Hypothalamus (tissue), 51 donors: ENCODE data around the gene NME3.

Experiments
- DNase-seq, 51 donors: peaks; one replicate each; lab custom pipeline; 2025; lab: John Stamatoyannopoulos, UW

The NME3 gene

DNA sequence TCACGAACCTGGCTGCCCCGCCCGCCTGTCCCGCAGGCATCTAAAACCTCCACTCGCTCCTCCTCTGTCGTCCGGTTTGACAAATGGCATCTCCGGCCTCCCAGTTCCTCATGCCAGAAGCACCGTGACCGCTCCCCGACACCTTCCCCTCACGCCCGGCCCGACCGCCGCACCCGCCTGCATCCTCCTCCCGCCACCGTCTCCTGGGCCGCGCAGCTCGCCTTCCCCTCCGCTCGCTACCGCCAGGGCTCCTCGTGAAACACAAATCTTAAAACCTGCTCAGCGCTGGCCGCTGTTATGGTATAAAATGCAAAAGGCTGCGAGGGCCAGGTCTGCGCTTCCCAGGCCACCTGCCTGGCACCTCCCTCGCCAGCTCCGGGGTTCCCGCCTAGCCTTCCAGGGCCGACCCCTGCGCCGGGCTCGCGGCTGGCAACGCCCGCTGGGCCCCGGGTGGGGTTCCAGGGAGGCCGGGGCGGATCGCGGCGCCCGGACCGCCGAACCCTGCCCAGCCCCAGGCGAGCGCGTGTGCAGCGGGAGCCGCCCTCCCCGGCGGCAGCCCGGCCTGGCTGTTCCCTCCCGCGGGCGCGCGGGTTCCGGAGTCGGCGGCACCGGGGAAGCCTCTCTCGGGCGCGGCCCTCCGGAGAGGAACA is 10.5 kb upstream of the NME3 start:
- DNase-seq = no peak

DNA sequence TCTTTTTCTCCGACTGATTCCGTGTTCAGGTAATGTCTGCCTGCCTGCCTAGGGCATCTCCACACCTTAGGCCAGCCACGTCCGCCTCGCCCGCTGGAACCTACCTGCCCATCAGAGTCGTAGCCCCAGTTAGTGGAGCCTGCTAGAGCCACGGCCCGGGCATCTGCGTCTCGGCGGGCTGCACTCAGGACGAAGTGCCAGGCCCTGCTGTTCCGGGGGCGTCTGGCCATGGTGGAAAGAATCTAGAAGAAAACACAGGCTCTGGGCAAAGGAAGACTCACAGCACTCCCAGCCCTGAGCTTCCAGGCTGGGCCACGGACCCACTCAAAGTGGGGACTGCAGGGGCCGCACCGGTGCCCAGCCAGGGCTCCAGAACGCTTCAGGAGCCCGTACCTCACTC is 9.9 kb upstream of the NME3 start:
- no peak for DNase-seq

DNA sequence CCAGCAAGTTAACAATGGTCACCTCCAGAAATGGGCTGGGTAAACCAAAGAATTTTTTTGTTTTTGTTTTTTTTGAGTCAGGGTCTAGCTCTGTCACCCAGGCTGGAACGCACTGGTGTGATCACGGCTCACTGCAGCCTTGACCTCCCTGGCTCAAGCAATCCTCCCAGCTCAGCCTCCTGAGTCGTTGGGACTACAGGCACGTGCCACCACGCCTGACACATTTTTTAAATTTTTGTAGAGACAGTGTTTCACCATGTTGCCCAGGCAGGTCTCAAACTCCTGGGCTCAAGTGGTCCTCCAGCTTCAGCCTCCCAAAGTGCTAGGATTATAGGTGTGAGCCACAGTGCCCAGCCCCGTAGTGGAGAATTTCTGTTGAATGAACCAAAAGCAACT is 9.3 kb upstream of the NME3 start:
- no peak for DNase-seq

DNA sequence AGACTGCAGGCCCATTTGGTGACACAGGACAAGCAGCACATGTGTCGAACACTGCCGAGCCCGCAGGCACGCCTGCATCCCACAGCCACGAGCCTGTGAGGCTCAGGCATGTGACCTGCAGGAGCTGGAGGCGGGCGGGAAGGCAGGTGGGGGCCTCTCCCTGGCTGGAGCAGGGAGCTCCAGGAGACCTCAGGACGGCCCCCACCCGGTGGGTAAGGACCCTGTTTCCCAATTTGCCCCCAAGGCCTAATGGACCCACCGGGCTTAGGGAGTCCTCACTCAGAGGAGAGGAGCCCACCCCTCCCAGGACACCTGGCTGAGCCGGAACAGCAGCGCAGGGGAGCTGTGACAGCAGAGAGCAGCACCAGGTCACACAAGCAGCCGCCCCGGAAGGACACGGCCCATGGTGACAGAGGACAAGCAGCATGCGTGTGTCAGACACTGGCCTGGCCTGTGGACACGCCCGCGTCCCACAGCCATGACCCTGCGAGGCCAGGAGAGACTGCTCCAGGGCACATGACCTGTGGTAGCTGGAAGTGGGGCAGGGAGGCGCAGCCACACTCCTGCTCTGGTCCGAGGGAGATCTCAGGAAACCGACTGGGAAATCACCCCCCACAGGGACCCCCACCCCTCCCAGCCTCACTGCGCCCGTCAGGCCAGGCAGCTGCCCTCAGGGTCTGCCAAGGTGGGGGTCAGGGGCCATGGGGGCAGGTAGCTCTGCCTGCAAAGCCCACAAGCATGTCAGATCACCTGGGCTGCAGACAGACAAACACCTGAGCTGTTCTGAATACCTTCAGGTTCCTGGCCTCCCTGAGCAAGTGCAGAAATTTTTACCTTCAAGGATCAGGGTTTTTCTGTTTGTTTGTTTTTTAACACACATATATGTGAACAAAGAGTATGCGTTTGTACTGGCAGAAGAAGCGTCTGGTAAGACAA is 8.7 kb upstream of the NME3 start:
- DNase-seq = peak in 1 of 51 donors; percentile 20

DNA sequence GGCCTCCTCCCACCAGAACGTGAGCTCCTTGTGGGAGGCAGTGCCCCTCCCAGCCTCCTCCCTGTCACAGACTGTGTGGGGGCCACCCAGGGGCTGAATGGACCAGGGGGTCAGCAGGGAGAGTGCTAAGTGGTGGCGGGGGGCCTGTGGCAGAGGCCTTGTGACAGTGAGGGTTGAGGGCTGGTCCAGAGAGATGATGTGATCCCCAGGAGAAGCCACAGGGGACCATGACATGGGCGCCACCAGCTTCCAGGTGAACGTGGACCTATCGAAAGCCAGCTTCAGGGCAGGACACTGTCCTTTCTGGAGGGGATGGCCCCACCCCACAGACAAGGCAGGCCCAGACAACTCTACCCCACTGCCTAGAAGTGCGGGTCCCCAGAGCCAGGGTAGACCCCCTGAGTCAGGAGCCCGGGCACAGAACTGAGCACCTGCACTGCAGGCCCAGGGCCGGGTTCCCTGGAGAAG is 7.9 kb upstream of the NME3 start:
- no peak for DNase-seq

DNA sequence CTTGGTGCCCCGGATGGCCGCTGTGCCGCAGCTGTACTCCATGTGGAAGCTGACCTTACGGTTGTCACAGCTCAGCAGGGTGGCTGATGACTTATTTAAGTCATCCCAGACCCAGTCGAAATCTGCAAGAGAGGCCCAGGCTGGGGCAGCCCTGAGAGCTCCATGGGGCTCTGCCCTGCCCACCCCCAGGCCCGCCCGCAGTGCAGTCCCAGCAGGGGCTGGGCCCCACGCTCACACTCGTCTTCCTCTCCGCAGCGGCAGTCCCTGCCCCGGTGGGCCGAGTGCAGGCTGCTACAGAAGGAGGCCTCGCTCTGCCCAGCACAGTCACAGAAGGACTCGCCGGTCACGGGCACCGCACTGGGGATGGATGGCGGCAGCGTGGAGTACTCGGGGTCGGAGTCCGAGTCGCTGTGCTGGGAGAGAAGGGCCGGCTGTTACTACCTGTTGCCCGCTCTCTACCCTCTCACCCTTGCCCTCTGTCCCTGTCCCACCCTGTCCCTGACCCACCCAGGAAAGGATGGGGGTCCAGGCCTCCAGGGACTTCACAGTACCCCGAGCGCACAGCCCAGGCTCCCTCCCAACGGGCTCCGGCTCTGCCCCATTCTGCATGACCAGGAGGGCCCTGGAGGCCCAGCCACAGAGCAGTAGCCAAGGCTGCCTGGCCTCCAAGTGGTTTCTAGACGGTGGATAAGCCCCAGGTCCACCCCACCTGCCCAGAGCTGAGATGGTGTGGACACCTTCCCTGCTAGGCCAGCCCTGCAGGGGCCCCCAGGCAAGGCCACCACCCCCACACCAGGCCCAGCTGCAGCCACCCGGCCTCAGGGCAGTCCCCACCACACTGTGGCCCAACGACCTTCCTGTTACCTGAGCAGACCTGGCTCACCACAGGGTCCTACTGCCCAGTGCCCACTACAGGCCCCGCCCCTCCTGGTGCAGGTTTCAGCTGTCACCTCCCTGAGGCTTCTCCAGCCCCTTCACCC is 7.1 kb upstream of the NME3 start:
- DNase-seq = no peak

DNA sequence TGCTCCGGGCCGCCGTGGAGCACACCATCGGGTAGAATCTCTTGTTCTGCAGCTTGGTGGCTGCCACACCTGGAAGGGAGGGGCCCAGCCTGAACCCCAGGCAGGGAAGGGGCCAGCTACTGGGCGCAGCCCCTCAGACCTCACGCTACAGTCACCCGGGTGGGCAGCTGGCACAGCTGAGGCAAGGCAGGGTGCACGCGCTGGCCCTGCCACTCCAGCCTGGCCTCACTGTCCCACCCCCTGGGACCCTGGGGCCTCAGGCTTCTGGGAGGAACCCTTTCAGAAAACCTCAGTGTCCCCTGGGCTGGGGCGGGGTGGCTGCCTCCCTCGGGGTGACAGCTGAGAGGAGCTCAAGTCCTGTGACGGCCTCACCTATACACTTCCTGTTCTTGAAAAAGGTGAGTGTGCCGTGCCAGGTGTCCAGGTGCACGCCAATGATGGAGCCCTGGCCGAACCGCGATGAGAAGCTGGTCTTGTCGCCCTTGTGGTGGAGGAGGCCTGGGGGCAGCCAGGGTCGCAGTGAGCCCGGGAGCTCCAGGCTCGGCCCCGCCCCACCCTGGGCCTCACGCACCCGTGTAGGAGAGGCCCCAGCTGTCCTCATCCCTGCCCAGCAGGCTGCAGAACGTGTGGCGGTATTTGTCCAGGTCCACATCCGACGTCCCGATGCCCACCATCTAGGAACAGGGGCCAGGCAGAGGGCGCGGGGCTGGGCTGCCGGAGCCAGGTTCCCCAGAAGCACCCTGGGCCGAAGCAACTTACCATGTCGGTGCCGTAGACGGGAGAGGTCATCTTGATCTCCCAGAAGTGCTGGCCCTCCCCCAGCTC is 6.2 kb upstream of the NME3 start:
- no peak for DNase-seq

DNA sequence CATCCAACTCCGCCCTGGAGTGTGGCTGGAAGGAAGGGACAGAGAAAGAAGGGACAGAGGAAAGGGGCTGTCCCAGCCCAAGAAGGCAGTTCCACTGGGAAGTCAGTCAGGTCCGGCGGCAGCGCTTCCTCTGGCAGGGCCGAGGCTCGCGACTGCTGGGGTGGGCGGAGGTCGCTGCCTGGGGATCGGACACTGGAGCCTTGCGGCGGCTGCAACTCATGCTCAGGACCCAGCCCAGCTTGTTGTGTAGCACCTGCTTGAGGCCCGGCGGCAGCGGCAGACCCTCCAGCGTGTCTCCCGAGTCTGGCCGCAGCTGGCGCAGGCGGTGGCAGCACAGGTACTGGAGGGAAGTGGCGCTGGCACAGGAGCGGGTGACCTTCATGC is 5.6 kb upstream of the NME3 start:
- DNase-seq = no peak

DNA sequence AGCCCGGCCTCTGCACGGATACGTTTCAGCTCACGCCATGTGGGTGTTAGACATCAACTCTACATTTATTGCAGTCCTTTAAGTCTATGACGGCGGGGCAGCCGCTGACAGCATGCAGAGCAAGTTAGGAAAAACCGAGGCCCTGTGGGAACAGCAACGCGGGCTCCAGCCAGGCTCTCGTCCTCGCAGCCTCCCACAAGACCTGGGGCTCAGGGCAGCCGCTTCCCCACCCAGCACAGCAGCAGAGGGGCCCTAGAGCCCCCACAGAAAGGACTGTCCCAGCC is 5.3 kb upstream of the NME3 start:
- DNase-seq = no peak

DNA sequence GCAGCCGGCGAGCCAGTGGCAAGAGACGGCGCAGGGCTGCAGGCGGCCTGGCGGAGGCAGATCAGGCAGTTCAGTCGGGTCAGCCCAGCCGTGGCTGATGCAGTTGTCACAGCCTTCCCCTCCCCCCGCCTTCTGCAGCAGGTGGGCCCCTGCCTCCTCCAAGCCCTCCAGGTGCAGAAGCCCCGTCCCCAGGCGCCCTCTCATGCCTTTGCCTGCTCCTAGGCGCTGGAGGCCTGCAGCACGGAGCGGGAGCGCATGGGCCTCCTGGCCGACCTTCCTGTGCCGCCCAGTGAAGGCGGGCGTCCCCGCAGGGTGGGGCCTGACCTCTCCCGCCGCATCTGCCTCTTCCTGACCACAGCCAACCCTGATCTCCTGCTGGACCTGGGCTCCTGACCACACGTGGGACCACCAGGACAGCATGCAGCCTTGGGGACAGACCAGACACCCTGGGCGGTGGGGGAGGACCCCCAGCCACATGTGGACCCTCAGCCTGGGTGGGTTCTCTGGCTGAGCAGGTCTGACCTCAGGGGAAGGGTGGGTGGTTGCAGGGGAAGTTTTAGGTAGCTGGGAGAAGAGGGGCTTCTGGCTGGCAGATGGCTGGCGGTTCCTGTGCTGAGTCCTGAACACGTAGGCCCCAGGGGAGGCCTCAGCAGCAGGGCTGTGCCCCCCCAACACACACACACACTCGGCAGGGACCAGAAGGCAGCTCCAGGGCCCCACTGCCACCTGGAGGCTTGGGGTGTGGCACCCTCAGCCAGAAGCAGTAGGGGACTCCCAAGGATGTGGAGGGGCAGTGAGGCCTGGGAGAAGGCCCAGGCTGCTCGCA is 4.7 kb upstream of the NME3 start:
- no peak for DNase-seq

DNA sequence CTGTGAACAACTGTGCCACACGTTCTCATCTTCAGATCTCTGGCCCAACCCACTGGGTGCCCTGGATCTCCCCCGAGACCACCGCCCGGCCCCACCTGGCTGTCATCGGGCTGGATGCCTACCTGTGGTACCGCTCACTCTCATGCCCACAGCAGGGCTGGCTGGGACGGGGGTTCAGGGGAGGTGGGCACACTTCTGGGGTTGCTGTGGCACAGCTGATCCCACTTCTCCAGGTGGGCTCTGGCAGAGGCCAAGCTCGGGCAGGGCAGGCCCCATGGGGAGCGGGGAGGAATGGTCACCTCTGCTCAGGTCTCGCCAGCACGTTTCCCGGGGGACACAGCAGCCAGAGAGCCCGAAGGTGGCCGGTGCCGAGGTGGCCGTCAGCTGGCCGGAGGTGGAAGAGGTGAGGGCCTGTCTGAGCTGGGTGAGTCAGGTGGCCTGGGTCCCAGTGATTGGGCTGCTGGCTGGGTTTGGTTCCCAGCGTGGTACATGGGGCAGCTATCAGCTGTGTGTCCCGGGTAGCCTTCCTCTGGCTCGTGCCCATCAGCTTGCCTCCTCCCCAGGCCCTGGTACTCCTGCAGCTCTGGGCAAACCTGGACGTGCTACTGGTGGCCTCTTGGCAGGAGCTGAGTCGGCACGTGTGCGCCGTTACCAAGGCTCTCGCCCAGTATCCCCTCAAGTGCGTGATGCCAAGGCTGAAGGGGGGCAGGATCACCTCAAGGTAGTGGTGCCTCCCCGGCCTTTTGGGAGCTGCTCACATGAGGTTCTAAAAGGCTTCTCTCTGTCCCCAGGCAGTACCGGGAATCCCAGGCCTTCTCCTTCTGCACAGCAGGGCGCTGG is 3.9 kb upstream of the NME3 start:
- no peak for DNase-seq

DNA sequence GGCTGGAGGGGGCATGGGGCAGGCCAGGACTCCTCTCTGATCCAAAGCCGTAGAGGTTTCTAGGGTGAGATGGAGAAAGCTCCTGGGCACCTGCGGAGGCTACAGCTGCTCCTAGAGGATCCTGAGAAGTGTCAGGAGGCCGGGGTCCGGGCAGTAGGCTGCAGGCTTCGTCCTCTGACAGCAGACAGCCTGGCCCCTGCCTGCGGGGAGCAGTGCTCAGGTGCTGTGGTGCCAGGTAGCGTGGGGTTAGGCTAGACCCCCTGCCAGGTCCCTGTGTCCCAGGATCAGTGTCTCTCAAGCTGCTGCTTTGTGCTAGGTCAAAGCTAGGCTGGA is 3.1 kb upstream of the NME3 start:
- DNase-seq = no peak

DNA sequence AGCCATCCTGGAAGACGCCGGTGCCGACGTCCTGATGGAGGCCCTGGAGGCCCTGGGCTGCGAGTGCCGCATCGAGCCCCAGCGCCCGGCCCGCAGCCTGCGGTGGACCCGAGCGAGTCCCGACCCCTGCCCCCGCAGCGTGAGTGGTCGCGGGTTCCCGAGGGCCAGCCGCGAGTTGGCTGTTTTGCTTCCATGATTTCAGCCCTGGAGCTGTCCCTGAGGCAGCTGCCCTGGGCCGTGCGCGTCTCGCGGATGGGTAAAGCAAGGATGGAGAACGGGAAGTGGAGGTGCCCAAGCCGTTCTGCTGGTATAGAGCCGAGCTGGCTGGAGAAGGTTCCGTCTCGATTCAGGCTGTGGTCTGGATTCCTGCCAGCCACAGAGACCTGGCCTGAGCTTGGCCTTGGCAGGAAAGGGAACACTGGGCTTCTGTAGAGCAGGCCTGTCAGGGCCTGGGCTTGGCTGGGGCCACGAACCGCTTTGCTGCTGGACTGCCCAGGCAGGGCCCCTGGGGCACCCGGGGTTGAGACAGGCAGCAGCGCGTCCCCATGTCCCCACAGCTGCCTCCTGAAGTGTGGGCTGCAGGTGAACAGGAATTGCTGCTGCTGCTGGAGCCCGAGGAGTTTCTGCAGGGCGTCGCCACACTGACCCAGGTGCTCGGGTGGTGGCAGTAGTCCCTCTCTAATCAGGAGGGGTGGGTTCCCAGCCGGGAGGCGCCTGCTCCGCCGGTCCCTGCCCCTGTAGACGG is 2.5 kb upstream of the NME3 start:
- DNase-seq = peak in 12 of 51 donors; percentile 17 to 47 (median 38)

DNA sequence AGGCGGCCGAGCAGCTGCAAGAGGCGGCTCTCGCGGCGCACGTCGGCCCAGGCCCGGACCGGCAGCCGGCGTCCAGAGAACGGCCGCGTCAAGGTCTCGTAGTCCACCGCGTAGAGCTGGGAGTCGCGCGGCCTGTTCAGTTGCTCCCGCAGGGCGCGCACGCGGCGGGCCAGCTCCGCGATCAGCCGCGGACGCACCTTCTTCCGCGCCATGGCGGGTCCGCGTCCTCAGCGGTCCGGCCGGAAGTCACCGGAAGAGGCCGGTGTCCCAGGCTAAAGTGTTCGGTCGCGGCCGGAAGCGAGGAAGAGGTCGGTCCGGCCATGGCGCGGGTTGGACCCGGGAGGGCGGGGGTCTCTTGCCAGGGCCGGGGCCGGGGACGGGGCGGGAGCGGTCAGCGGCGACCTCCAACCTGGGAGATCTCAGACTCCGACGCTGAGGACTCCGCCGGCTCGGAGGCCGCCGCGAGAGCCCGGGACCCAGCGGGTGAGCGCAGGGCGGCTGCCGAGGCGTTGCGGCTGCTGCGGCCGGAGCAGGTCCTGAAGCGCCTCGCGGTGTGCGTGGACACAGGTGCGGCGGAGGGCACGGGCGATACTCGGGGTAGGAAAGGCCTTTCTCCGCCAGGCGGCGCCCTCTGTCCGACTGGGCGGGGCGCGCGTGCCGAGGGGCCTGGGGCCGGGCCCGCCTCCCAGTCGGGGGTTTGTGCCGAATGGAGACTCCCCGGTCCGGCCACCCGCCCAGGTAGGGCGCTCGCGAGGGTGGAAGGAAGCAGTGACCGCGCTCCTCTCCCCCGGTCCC is 1.8 kb upstream of the NME3 start, which contains the start of gene MRPS34:
Gene MRPS34, minus strand, starts transcription at position 227 of the 795 bp plus-strand sequence. Its CDS starts 15 bp downstream, at position 212.
- peak; percentile 27 to 84 (median 68) for DNase-seq

DNA sequence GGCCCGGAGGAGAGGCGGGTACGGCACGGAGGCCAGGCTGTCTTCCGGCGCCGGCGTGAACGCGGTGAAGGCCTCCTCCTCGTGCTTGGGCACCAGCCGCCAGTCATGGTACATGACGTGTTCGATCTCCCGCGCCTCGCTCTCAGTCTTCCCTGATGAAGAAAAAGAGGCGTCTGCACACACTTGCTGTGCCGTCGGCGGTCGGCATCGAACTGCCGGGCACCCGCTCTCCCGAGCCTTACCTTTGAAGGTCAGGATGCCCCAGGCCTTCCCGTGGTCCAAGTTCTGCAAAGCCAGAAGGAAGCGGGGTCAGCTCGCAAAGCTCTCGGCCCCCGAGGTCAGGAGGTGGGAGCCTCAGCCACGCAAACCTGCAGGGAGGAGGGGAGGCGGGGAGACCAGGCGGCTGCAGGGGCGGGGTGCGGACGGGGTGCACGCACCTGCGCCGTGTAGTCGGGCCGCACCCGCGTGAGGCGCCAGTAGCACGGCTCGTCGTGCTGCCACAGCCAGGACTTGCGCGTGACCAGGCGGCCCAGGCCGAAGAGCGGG is 1.1 kb upstream of the NME3 start, which contains the start of gene EME2:
Gene EME2, plus strand, starts transcription at position 449 of the 546 bp plus-strand sequence. CDS start 418 bp downstream, outside the sequence.
- DNase-seq = peak in 4 of 51 donors; percentile 27 to 57 (median 42)

DNA sequence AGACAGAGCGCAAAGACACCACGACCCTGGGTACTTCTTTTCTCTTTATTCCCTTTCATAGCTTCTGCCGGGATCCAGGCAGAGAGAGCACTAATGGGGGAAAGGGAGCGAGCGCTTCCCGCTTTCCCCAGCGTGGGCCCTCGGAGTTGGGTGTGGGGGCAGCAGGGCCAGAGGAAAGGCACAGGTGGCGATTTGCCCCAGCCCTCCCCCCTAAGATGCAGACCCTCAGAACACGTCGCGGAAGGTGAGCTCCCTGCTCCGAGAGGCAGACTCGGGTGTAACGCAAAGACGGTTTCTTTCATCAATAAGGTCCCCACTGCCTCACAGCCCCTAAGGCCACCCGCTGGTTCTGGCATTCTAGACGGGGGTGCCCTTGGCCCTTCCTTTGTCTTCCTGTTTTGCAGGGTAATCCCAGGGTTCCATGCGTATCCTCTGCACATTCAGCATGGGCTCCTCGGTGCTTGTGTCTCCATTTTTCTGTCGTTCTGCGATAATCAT is 570 bp upstream of the NME3 start:
- DNase-seq = no peak
